Measurements from ENCODE around the gene STK11IP. TPM values are rescaled to one million over a fixed set of nuclear protein-coding genes. Genes with fewer than 3 reads are reported as not detected.

The STK11IP gene
- total and polyA plus RNA-seq, 9 of the 15 experiments (the other 6 are each of a cell fraction or from before 2014, with no cell fraction given), result 0.52 to 21.7 (median 5.6) TPM

DNA sequence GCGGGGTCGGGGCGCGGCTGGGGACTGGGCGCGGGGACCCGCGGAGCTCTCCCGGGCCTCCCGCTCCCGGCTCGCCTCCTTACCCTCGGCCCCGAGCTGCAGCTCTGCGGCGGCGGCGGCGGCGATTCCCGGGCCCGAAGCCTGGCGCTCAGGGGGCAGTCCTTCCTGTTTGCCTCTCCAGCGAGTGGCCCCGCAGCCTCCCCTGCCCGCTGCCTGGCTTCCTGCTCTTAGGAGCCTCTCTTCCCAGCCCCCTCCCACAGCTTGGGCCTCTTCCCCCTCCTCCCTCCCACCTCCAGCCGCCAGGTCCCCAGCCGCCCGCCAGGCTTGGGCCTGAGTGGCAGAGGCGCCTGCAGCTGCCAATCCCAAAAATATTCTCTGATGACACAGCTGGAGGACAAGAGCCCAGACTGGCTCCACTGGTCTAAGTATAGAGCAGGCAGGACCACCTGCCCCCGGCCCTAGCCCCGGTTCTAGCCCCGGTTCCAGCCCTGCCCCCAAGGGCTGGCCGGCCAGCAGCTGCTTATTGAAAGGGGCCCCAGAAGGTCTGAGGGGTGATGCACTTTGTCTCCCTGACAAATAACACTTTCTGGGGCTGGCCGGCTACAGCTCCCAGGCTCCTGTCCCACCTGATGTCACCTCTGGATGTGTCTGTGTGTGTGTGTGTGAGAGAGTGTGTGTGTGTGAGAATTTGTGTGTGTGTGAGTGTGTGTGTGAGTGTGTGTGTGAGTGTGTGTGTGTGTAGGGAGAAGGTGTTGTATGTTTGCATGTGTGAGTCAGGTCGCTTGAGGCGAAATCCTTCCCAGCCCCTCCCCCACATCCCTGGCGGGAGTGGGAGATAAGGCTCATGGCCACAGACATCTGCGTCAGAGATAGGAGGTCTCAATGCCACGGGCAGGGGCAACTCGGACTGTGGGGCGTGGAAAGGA lies 26.1 kb upstream of the STK11IP start, which contains the start of gene OBSL1 (continued):
- TF ChIP-seq DEAF1 (CRISPR knock-in tag; IDR thresholded peaks at IDR 0.05) (no peak), THRAP3 (IDR thresholded peaks at IDR 0.05; ENCODE audit: borderline replicate concordance) (no peak), FOXM1 (IDR thresholded peaks at IDR 0.05; ENCODE audit: low read depth) (no peak), FOXM1 (CRISPR knock-in tag; IDR thresholded peaks at IDR 0.05; ENCODE audit: low read depth) (no peak), POLR2H (tag; IDR thresholded peaks at IDR 0.05; ENCODE audit: low read depth) (no peak), LARP7 (IDR thresholded peaks at IDR 0.05) (peak; percentile 72; the same call in 1 of the 2 replicates), MYBL2 (IDR thresholded peaks at IDR 0.05; ENCODE audit: low read depth) (no peak), MYBL2 (CRISPR knock-in tag; IDR thresholded peaks at IDR 0.05; ENCODE audit: borderline replicate concordance) (no peak), FOXJ2 (tag; IDR thresholded peaks at IDR 0.05) (peak; percentile 51; the same call in 1 of the 2 replicates), RUNX1 (IDR thresholded peaks at IDR 0.05; ENCODE audit: low read depth) (no peak), SMAD3 (CRISPR knock-in tag; conservative IDR thresholded peaks at IDR 0.05) (no peak), CHD2 (IDR thresholded peaks at IDR 0.05; ENCODE audit: low read depth, low read length) (0 out of 2 replicates have a peak, but pooled peaks have one; percentile 47), HDAC3 (IDR thresholded peaks at IDR 0.05; ENCODE audit: borderline replicate concordance, partially characterized antibody) (peak; percentile 86), NFRKB (IDR thresholded peaks at IDR 0.05; ENCODE audit: low read depth) (peak; percentile 88; the same call in 1 of the 2 replicates), KDM1A (IDR thresholded peaks at IDR 0.05) (peak; percentile 66 to 76; a peak in 3 of 4 replicates), CTCFL (IDR thresholded peaks at IDR 0.05; ENCODE audit: borderline replicate concordance, insufficient read depth, low read depth, low read length, poor library complexity, severe bottlenecking) (no peak)
- TF ChIP-seq, protein P1, sequence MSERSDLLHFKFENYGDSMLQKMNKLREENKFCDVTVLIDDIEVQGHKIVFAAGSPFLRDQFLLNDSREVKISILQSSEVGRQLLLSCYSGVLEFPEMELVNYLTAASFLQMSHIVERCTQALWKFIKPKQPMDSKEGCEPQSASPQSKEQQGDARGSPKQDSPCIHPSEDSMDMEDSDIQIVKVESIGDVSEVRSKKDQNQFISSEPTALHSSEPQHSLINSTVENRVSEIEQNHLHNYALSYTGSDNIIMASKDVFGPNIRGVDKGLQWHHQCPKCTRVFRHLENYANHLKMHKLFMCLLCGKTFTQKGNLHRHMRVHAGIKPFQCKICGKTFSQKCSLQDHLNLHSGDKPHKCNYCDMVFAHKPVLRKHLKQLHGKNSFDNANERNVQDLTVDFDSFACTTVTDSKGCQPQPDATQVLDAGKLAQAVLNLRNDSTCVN (CRISPR knock-in tag; IDR thresholded peaks at IDR 0.05), result no peak
- TF ChIP-seq, protein P2, sequence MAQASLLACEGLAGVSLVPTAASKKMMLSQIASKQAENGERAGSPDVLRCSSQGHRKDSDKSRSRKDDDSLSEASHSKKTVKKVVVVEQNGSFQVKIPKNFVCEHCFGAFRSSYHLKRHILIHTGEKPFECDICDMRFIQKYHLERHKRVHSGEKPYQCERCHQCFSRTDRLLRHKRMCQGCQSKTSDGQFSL (CRISPR knock-in tag; IDR thresholded peaks at IDR 0.05), result 0 out of 2 replicates have a peak, but pooled peaks have one; percentile 8
- TF ChIP-seq, protein P2 (tag; IDR thresholded peaks at IDR 0.05), result no peak
- TF ChIP-seq, protein P3, sequence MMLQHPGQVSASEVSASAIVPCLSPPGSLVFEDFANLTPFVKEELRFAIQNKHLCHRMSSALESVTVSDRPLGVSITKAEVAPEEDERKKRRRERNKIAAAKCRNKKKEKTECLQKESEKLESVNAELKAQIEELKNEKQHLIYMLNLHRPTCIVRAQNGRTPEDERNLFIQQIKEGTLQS (IDR thresholded peaks at IDR 0.05), result no peak; the same call in 1 of the 2 replicates
- TF ChIP-seq, protein P3 (CRISPR knock-in tag; conservative IDR thresholded peaks at IDR 0.05), result no peak

All from K562 (cell line).